Measurements from ENCODE around the gene ATG4B.

DNA sequence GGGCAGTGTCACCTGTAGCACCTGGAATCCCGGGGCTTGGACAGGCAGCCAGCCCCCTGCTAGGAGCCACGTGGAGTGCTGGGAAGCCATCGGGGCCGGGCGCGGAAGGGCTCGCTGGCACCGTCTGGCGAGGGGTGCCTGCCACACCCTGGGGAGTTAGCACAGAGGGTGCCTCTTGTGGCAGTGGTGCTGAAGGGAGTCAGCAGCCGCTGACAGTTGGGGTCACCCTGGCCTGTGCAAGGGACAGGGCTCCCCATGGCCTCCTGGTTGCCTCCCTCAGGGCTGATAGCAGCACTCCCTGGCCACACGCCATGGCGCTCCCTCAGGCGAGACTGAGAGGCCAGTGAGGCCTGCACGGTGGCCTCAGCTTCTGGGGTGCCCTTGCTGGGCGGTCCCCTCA lies 83.1 kb downstream of the ATG4B start:
- TF ChIP-seq CTCF (IDR thresholded peaks at IDR 0.05; ENCODE audit: borderline replicate concordance, extremely low read depth, low read length, poor library complexity, severe bottlenecking) (no peak), EZH2 (IDR thresholded peaks at IDR 0.05; ENCODE audit: borderline replicate concordance, low read depth, low read length, severe bottlenecking) (no peak)
